ENCODE results near the gene FRY.
"Not testable (repeated sequence)": the region's sequence is repeated elsewhere in the genome, so short reads cannot be mapped to it uniquely, and the experiment has no call there.

Gene FRY

DNA sequence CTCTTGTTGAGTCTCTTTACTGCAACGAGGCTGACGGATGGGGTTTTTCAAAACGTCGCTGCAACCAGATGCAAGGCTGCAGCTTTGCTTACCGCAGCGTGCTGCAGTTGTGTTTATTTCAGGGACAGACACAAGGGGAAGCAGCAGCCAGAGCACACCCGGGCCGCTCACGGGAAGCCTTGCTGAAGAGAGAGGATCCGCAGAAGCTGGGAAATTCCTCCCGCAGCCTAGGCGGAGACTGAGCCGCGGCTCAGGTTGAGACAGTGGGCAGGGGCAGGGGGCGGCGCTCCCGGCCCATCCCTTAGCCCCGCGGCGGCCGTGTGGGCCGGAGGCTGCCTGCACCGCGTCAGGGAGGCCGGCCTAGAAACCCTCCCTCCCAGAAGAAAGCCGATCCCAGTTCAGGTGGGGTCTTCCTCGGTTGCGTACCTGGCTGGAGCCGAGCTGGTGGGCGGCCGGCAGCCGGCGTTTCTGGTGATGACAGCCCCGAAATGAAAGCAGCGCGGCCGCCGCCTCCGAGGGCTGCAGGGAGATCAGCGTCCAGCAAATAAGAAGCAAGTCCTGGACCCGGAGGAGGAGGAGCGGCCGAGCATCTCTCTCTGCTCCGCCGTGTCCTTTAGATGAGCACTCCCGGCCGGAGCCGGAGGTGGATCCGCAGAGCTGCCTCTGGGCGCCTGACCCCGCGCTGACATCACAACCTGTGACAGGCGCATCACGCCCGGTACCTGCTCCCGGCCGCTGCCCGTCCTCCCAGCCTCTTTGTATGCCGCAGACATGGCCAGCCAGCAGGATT, at the start of gene FRY:
TSS of gene FRY (plus strand) at position 750 of the 790 bp plus-strand sequence. CDS start at position 772, 22 bp downstream.
- H3K4me3 ChIP-seq (replicated peaks in 1 of 2; ENCODE audit: low read depth in 2 of 2, low read length in 2 of 2): peak within 1 kb of the TSS; percentile 70 to 72
- TF ChIP-seq, protein P1, sequence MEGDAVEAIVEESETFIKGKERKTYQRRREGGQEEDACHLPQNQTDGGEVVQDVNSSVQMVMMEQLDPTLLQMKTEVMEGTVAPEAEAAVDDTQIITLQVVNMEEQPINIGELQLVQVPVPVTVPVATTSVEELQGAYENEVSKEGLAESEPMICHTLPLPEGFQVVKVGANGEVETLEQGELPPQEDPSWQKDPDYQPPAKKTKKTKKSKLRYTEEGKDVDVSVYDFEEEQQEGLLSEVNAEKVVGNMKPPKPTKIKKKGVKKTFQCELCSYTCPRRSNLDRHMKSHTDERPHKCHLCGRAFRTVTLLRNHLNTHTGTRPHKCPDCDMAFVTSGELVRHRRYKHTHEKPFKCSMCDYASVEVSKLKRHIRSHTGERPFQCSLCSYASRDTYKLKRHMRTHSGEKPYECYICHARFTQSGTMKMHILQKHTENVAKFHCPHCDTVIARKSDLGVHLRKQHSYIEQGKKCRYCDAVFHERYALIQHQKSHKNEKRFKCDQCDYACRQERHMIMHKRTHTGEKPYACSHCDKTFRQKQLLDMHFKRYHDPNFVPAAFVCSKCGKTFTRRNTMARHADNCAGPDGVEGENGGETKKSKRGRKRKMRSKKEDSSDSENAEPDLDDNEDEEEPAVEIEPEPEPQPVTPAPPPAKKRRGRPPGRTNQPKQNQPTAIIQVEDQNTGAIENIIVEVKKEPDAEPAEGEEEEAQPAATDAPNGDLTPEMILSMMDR (IDR thresholded peaks at IDR 0.05; ENCODE audit: low read depth, low read length): peak; percentile 27
- DNase-seq (ENCODE audit: low read depth in 2 of 2): peak; percentile 51 to 57

- H3K4me3 ChIP-seq (replicated peaks in 1 of 2; ENCODE audit: low read depth in 2 of 2, low read length in 2 of 2): no peak overlapping the region
- TF ChIP-seq, protein P1 (IDR thresholded peaks at IDR 0.05; ENCODE audit: low read depth, low read length): no peak
- DNase-seq (ENCODE audit: low read depth in 2 of 2): no peak
These were observed 49.5 kb upstream of the FRY start for GRCh38 chr13:31982124-31982523.

- no peak overlapping the region for H3K4me3 ChIP-seq (replicated peaks in 1 of 2; ENCODE audit: low read depth in 2 of 2, low read length in 2 of 2)
- DNase-seq (ENCODE audit: low read depth in 2 of 2): peak; percentile 90 to 98
- TF ChIP-seq, protein P1 (IDR thresholded peaks at IDR 0.05; ENCODE audit: low read depth, low read length): no peak
These were observed 49.0 kb upstream of the FRY start for GRCh38 chr13:31982540-31982939.

DNA sequence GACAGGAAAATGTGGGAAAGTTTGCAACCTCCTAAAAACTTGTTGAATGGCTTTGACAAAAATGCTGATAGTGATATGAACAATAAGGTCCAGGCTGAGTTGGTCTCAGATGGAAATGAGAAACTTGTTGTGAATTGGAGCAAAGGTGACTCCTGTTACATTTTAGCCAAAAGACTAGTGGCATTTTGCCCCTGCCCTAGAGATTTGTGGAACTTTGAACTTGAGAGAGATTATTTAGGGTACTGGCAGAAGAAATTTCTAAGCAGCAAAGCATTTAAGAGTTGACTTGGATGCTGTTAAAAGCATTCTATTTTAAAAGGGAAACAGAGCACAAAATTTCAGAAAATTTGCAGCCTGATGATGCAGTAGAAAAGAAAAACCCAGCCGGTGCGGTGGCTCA, 47.9 kb upstream of the FRY start:
- DNase-seq (ENCODE audit: low read depth in 2 of 2): not testable (repeated sequence)

GRCh38 chr13:31984388-31984787, 47.2 kb upstream of the FRY start:
- H3K4me3 ChIP-seq (replicated peaks in 1 of 2; ENCODE audit: low read depth in 2 of 2, low read length in 2 of 2); DNase-seq (ENCODE audit: low read depth in 2 of 2): not testable (repeated sequence)

More for the DNA sequence above, 47.9 kb upstream of the FRY start:
- H3K4me3 ChIP-seq (replicated peaks in 1 of 2; ENCODE audit: low read depth in 2 of 2, low read length in 2 of 2): not testable (repeated sequence)

- DNase-seq (ENCODE audit: low read depth in 2 of 2): no peak
- TF ChIP-seq, protein P1 (IDR thresholded peaks at IDR 0.05; ENCODE audit: low read depth, low read length): no peak
- H3K4me3 ChIP-seq (replicated peaks in 1 of 2; ENCODE audit: low read depth in 2 of 2, low read length in 2 of 2): no peak overlapping the region
These were observed 44.7 kb upstream of the FRY start for GRCh38 chr13:31986676-31987470.

DNA sequence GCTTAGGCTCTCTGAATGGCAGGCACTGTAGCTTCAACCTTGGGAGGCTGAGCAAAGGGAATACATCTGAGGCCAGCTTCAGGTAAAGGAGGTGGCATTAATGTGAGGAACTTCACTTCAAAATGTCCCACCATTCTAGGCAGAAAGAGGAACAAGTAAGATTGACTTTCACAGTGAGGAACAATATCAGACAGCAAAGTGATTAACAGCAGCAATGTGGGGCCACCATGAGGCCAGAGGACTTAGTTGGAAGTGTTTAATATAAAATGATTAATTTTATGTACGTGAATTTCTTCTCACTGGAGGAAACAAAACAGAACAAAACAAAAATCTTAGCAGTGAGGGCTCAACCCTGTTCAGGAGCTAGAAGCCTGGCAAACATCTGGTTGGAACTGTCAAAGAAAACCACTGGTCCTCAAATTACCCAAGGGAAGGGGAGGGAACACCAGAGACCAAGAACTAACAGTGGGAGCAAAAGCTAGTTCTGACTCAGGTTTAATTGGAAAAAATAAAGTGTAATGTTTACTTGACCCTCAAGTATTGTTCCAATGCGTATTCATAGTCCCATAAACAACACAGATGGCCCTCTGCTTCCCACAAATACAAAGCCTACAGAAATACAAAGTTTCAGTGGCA, 43.9 kb upstream of the FRY start:
- DNase-seq (ENCODE audit: low read depth in 2 of 2): peak in 1 of 2 donors; percentile 5
- H3K4me3 ChIP-seq (replicated peaks in 1 of 2; ENCODE audit: low read depth in 2 of 2, low read length in 2 of 2): no peak overlapping the region
- TF ChIP-seq, protein P1 (IDR thresholded peaks at IDR 0.05; ENCODE audit: low read depth, low read length): no peak

- DNase-seq (ENCODE audit: low read depth in 2 of 2); H3K4me3 ChIP-seq (replicated peaks in 1 of 2; ENCODE audit: low read depth in 2 of 2, low read length in 2 of 2): not testable (repeated sequence)
These were observed 37.2 kb upstream of the FRY start for GRCh38 chr13:31994367-31994766.

Measured in cardiac fibroblast (primary cell).